WERI-Rb-1 (cell line): ENCODE results near the gene CAMK2G.
"Not testable (repeated sequence)": the region's sequence is repeated elsewhere in the genome, so short reads cannot be mapped to it uniquely, and the experiment has no call there.

Experiments
- DNase-seq: peaks from one replicate; pipeline ENCODE4 v3.0.0-alpha.2; 2020
- H3K27ac ChIP-seq: fragments of 250-450 bp; sonication (Bioruptor Pico); 2 replicates; pipeline ENCODE4 v1.5.1; 2020; ENCODE audit warnings: mild to moderate bottlenecking, moderate library complexity
- H3K27me3 ChIP-seq: fragments of 250-450 bp; sonication (Bioruptor Pico); 2 replicates; pipeline ENCODE4 v1.5.1; 2021; ENCODE audit warnings: mild to moderate bottlenecking, low read depth, moderate library complexity; ENCODE audit not compliant: insufficient read depth, severe bottlenecking
- H3K36me3 ChIP-seq: fragments of 250-450 bp; sonication (Bioruptor Pico); 2 replicates; pipeline ENCODE4 v1.5.1; 2020; ENCODE audit warnings: mild to moderate bottlenecking, moderate library complexity
- H3K4me3 ChIP-seq: 2 replicates; pipeline ENCODE4 v1.5.1; 2011; ENCODE audit warnings: low read depth, mild to moderate bottlenecking, control low read depth, low read length
- H3K9me3 ChIP-seq: fragments of 250-450 bp; sonication (Bioruptor Pico); 2 replicates; pipeline ENCODE4 v1.5.1; 2021; ENCODE audit warnings: mild to moderate bottlenecking, moderate library complexity; ENCODE audit not compliant: severe bottlenecking
- CTCF ChIP-seq: IDR thresholded peaks from 2 replicates; pipeline ENCODE4 v1.5.1; 2011; ENCODE audit warnings: low read depth, mild to moderate bottlenecking, control low read depth, inconsistent platforms, low read length

The CAMK2G gene

DNA sequence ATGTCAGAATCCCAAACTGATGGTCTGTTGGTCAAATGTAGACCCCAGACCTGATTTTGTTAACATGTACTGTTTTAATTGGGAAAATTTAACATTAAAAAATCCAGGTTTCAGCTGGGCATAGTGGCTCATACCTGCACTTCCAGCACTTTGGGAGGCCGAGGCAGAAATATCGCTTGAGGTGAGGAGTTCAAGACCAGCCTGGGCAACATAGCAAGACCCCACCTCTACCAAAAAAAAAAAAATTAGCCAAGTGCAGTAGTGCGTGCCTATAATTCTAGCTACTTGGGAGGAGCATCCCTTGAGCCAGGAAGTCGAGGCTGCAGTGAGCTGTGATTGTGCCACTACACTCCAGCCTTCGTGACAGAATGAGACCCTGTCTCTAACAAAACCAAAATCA is 15.9 kb upstream of the CAMK2G start:
- no peaks in the 10 kb centered on the region for H3K9me3 ChIP-seq
- H3K27me3 ChIP-seq: no peaks in the 10 kb centered on the region
- DNase-seq: no peak
- no peak for TF ChIP-seq CTCF
- H3K4me3 ChIP-seq: no peak overlapping the region
- H3K27ac ChIP-seq: no peak overlapping the region
- no peaks in the 10 kb centered on the region for H3K36me3 ChIP-seq

DNA sequence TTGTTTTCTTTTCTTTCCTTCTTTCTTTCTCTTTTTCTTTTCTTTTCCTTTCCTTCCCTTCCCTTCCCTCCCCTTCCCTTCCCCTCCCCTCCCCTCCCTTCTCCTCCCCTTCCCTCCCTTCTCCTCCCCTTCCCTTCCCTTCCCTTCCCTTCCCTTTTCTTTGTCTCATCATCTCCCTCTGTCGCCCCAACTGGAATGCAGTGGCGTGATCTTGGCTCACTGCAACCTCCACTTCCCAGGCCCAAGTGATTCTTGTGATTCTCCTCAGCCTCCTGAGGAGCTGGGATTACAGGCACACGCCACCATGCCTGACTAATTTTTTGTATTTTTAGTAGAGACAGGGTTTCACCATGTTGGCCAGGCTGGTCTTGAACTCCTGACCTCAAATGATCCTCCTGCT is 15.1 kb upstream of the CAMK2G start:
- not testable (repeated sequence) for H3K9me3 ChIP-seq, DNase-seq, H3K27ac ChIP-seq, H3K27me3 ChIP-seq, H3K36me3 ChIP-seq, H3K4me3 ChIP-seq

DNA sequence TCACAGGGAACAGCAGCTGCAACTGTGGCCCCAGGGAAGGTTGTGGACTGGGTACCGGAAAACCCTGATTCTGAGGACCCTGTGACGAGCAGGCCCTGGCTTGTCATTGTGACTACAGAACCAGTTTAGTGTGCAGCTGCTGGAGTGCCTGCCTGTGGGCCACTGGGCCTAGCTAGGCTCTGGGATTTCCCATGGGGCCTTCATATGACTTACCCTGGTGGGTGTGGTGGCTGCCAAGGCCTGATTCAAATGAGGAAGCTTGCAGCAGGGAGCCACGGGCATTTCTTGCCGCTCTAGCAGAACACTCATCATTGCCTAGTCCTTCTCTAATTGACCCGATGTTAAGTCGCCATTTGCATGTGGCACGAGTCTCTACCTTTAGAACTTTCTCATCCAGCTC is 14.7 kb upstream of the CAMK2G start:
- DNase-seq: no peak
- no peak overlapping the region for H3K27ac ChIP-seq
- TF ChIP-seq CTCF: no peak

DNA sequence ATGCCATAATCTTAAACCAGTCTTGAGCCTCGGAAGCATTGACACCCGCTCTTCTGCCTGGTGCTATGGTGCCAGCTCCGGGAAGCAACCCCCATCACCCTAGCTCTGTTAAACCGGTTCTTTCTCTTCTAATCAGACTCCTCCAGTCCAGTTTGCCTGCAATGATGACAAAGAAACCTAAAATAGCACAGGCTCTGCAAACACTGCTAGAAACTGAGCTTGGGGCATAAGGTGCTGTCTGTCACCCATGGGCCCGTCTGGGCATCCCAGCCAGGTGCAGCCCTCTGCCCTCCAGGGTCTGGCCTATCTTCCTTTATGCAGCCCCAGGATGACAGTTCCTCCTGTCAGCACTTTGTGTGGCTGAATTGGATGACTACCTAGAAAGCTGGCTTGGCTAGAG is 14.2 kb upstream of the CAMK2G start:
- H3K27me3 ChIP-seq: no peaks in the 10 kb centered on the region
- DNase-seq: no peak
- no peaks in the 10 kb centered on the region for H3K9me3 ChIP-seq
- no peak overlapping the region for H3K27ac ChIP-seq
- no peaks in the 10 kb centered on the region for H3K36me3 ChIP-seq
- no peak overlapping the region for H3K4me3 ChIP-seq
- no peak for TF ChIP-seq CTCF

More for the DNA sequence above, 14.7 kb upstream of the CAMK2G start:
- Histone ChIP-seq H3K9me3 (no peaks in the 10 kb centered on the region), H3K36me3 (no peaks in the 10 kb centered on the region), H3K27me3 (no peaks in the 10 kb centered on the region), H3K4me3 (no peak overlapping the region)

DNA sequence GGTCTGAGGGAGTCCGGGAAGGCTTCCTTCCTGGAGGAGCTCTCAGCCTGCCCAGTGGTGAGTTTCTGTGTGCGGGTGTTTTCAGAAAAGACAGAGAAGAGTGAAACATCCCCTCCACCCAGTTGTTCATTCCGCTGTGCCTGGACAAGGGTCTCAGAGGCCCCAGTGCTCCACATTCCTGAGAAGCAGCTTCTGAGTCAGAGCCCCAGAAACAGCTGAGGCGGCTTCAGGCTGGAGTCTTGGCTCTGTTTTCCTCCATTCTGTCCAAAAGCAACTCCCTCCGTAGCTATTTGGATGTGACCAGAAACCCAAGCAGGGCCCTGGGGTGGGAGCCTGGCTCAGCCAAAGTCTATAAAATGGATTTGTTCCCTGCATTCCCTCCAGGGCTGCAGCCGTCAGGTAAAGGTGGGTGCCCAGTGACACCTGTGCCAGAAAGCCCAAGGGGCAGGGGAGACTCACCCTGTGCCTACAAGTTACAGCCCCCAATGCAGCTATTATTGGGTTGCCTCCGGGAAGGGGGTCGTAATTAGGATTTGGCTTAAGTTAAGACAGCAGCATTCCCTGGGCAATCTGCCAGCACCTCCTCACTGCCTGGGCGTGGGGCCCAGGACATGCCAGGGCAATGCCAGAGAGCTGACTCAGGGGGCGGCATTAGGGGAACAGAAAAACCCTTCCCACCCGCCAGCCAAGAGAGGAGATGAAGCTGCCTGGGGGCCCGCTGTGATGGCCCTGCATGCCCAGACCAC is 13.1 kb upstream of the CAMK2G start:
- H3K27ac ChIP-seq: no peak overlapping the region
- H3K27me3 ChIP-seq: no peaks in the 10 kb centered on the region
- DNase-seq: no peak
- no peaks in the 10 kb centered on the region for H3K9me3 ChIP-seq
- no peaks in the 10 kb centered on the region for H3K36me3 ChIP-seq
- no peak for TF ChIP-seq CTCF
- H3K4me3 ChIP-seq: no peak overlapping the region

- no peaks in the 10 kb centered on the region for H3K9me3 ChIP-seq
- no peak for TF ChIP-seq CTCF
- DNase-seq: no peak
- no peak overlapping the region for H3K4me3 ChIP-seq
- H3K36me3 ChIP-seq: no peaks in the 10 kb centered on the region
- no peak overlapping the region for H3K27ac ChIP-seq
- no peaks in the 10 kb centered on the region for H3K27me3 ChIP-seq
Observed at GRCh38 chr10:73886661-73887293, 12.4 kb upstream of the CAMK2G start.
